ENCODE measurements around the gene USPL1.

- no peak for TF ChIP-seq POLR2A (IDR thresholded peaks at IDR 0.05)
- no peak for TF ChIP-seq CTCF (IDR thresholded peaks at IDR 0.05)
- no peak for TF ChIP-seq POLR2AphosphoS5 (IDR thresholded peaks at IDR 0.05)
Measured at GRCh38 chr13:30666113-30666512, 48.4 kb downstream of the USPL1 start.
